Measurements from ENCODE around the gene PLD2. TPM values are rescaled to one million over a fixed set of nuclear protein-coding genes. Genes with fewer than 3 reads are reported as not detected.

PLD2 gene
- polyA plus RNA-seq, 3 donors: 3.5 to 122 (median 4.0) TPM

DNA sequence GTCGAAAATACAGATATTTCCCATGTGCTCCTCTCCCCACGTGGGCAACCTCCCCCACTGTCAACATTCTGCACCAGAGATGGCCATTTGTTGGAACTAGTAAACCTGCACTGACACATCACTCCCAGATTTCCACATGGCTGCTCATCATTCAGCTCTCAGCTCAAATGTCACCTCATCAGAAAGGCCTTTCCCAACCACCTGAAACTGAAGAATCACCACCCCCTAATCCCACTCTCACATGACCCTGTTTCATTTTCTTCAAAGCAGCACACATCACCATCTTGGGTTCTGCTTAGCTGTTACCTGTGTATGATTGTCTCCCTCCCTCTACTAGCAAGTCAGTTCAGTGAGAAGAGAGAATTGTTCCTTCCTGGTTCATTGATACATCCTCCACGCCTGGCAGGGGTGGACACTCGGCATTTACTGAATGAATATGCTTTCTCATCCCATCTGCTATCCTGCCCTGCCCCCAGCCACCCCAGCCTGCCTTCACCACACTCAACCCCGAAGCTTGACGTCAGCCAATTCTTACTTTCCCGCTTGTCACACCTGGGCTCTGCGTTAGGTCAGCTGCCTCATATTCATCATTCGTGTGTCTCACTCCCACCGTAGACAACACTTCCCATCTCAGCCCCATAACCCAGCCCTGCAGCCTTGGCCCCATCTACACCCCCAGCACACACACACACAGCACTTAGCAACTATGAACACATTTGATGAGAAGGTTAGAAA, 6.3 kb upstream of the PLD2 start:
- H2AFZ ChIP-seq (ENCODE audit: insufficient read depth, low read depth, low read length, poor library complexity, severe bottlenecking): no peak overlapping the region
- 73% methylated on average over 7 of the region's 10 CpGs for WGBS (ENCODE audit: insufficient coverage)
- H3K9me3 ChIP-seq (replicated peaks in 1 of 2; ENCODE audit: control insufficient read depth in 1 of 2, insufficient read depth in 1 of 2, low read length in 2 of 2): no peaks in the 10 kb centered on the region
- Mint-ChIP-seq H3K27ac (no peak overlapping the region), H3K36me3 (peaks cover 21 to 25% of the 10 kb centered on the region in 2 donors), H3K4me3 (no peak overlapping the region), H3K4me1 (peaks cover 12% of the 10 kb centered on the region), H3K27me3 (ENCODE audit: low read depth in 3 of 3) (peaks cover 11 to 18% (median 15%) of the 10 kb centered on the region in 3 donors), H3K9me3 (peaks cover 0 to 4% (median 0%) of the 10 kb centered on the region in 7 donors)
- no peak for TF ChIP-seq CTCF (IDR thresholded peaks at IDR 0.05)
- peaks cover 16 to 20% of the 10 kb centered on the region in 2 donors for H3K36me3 ChIP-seq (replicated peaks in 1 of 2; ENCODE audit: control insufficient read depth in 1 of 2, insufficient read depth in 2 of 2, low read length in 2 of 2)
- intact Hi-C loops (cut with micrococcal nuclease): no loop called here
- H3K79me2 ChIP-seq (ENCODE audit: insufficient read depth, low read length): peaks cover 15% of the 10 kb centered on the region
- H3K9ac ChIP-seq (ENCODE audit: insufficient read depth, low read length, poor library complexity, severe bottlenecking): no peak overlapping the region
- H3K27me3 ChIP-seq (ENCODE audit: control insufficient read depth in 2 of 2, insufficient read depth in 2 of 2, low read length in 2 of 2): peaks cover 0 to 6% of the 10 kb centered on the region in 2 donors
- H3K4me1 ChIP-seq (ENCODE audit: control insufficient read depth in 1 of 2, insufficient read depth in 2 of 2, low read length in 2 of 2): peaks cover 12 to 14% of the 10 kb centered on the region in 2 donors
- no peak overlapping the region for H3K27ac ChIP-seq (ENCODE audit: low read depth in 1 of 2, low read length in 2 of 2)
- DNase-seq: no peak
- no peaks in the 10 kb centered on the region for H4K20me1 ChIP-seq (ENCODE audit: insufficient read depth, low read length)
- H3K4me3 ChIP-seq (replicated peaks in 1 of 3; ENCODE audit: low read depth in 2 of 3, low read length in 3 of 3): no peak overlapping the region
- no peak overlapping the region for H3K4me2 ChIP-seq (replicated peaks; ENCODE audit: extremely low read depth, low read length, poor library complexity, severe bottlenecking)

DNA sequence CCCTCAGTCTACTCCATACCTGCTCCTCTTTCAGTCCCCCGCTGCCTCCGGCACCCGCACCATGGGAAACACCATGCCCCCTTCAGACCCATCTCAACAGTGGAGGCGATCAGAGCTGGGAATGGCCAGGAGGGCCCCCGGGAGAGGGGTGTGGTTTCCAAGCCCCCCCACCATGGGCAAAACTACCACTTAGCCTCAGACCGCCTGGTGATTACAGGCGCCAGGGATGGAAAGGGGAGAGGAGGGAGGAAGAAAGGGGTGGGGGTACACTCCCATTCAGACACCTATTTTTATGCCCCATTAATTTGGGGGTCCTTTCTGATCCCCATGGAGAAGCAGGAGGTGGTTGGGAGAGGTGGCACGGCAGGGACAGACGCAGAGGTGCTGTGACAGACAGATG, 4.7 kb upstream of the PLD2 start, which contains the start of gene C17orf114:
Gene C17orf114, minus strand, starts transcription at position 101 of the 400 bp plus-strand sequence.
- Histone ChIP-seq H3K9ac (ENCODE audit: insufficient read depth, low read length, poor library complexity, severe bottlenecking) (no peak within 1 kb of the TSS), H3K79me2 (ENCODE audit: insufficient read depth, low read length) (peaks cover 3% of the 10 kb centered on the region), H3K4me2 (replicated peaks; ENCODE audit: extremely low read depth, low read length, poor library complexity, severe bottlenecking) (no peak within 1 kb of the TSS), H3K27me3 (ENCODE audit: control insufficient read depth in 2 of 2, insufficient read depth in 2 of 2, low read length in 2 of 2) (peaks cover 3 to 15% of the 10 kb centered on the region in 2 donors), H3K4me3 (replicated peaks in 1 of 3; ENCODE audit: low read depth in 2 of 3, low read length in 3 of 3) (no peak within 1 kb of the TSS), H3K9me3 (replicated peaks in 1 of 2; ENCODE audit: control insufficient read depth in 1 of 2, insufficient read depth in 1 of 2, low read length in 2 of 2) (no peaks in the 10 kb centered on the region), H3K4me1 (ENCODE audit: control insufficient read depth in 1 of 2, insufficient read depth in 2 of 2, low read length in 2 of 2) (peaks cover under 1 to 4% of the 10 kb centered on the region in 2 donors), H3K36me3 (replicated peaks in 1 of 2; ENCODE audit: control insufficient read depth in 1 of 2, insufficient read depth in 2 of 2, low read length in 2 of 2) (peaks cover 15 to 19% of the 10 kb centered on the region in 2 donors), H3K27ac (ENCODE audit: low read depth in 1 of 2, low read length in 2 of 2) (no peak within 1 kb of the TSS), H2AFZ (ENCODE audit: insufficient read depth, low read depth, low read length, poor library complexity, severe bottlenecking) (no peak within 1 kb of the TSS), H4K20me1 (ENCODE audit: insufficient read depth, low read length) (no peaks in the 10 kb centered on the region)
- Mint-ChIP-seq H3K9me3 (peaks cover 0 to 3% (median 0%) of the 10 kb centered on the region in 7 donors), H3K4me3 (no peak within 1 kb of the TSS), H3K27me3 (ENCODE audit: low read depth in 3 of 3) (peaks cover 19 to 26% (median 20%) of the 10 kb centered on the region in 3 donors), H3K27ac (peak within 1 kb of the TSS in 1 of 7 donors; percentile 38), H3K36me3 (peaks cover 25% of the 10 kb centered on the region in 2 donors), H3K4me1 (peaks cover 5% of the 10 kb centered on the region)
- intact Hi-C loops (cut with micrococcal nuclease): no loop called here
- 97% methylated on average over 3 of the region's 9 CpGs for WGBS (ENCODE audit: insufficient coverage)
- no peak for TF ChIP-seq CTCF (IDR thresholded peaks at IDR 0.05)
- no peak for DNase-seq
